ENCODE data around the gene FBL. TPM values are rescaled to one million over a fixed set of nuclear protein-coding genes. Genes with fewer than 3 reads are reported as not detected.
A peak's percentile ranks its signal among the peaks of the same experiment; 100 is the strongest.

Gene FBL
- total RNA-seq, 1 experiment from 2014 or later, result 554 TPM

DNA sequence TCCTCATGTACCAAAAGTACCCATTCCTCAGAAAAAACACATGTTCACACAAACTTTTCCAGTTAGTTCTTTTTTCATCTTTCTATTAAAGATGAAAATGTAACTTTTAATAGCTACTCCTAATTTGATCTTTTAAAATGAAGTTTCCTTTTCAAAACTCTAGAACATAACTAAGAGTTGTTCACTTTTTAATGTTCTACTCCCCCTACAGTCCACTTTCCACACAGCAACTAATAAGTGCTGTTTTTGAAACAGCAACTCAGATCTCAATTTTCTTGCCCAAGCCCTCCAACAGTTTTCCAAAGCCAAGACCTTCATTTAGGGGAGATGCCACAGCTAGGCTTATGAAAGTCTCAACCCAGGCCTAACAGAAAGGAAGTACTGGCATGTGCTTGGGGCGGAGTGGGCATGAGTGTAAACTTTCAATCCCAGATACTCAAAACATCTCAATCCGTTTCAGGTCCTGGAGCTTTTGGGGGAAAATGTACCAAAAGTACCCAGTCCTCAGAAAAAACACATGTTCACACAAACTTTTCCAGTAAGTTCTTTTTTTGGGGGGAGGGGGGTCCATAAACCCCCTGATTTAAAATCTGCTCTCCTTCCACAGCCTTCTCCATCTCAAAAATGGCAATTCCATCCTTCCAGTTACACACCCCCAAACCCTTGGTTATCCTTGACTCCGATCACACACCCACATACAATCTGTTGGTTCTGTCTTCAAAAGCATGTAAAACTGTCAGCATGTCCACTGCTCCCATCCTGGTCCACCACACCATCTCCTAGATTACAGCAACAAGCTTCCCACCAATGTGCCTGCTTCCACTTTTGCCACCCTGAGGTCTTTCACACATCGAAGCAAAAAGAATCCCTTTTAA, 2.0 kb downstream of the FBL start (continued):
- TF ChIP-seq, protein P1, sequence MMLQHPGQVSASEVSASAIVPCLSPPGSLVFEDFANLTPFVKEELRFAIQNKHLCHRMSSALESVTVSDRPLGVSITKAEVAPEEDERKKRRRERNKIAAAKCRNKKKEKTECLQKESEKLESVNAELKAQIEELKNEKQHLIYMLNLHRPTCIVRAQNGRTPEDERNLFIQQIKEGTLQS (IDR thresholded peaks at IDR 0.05), result no peak
- TF ChIP-seq YY1 (IDR thresholded peaks at IDR 0.05; ENCODE audit: extremely low read depth, insufficient replicate concordance, low read depth, low read length) (no peak), CBX3 (IDR thresholded peaks at IDR 0.05; ENCODE audit: low read depth) (no peak), TCF7L2 (IDR thresholded peaks at IDR 0.05; ENCODE audit: borderline replicate concordance, extremely low read depth, insufficient read depth, insufficient read length) (no peak), SP1 (IDR thresholded peaks at IDR 0.05; ENCODE audit: low read depth) (no peak), RAD21 (IDR thresholded peaks at IDR 0.05; ENCODE audit: low read depth) (peak; percentile 48)

DNA sequence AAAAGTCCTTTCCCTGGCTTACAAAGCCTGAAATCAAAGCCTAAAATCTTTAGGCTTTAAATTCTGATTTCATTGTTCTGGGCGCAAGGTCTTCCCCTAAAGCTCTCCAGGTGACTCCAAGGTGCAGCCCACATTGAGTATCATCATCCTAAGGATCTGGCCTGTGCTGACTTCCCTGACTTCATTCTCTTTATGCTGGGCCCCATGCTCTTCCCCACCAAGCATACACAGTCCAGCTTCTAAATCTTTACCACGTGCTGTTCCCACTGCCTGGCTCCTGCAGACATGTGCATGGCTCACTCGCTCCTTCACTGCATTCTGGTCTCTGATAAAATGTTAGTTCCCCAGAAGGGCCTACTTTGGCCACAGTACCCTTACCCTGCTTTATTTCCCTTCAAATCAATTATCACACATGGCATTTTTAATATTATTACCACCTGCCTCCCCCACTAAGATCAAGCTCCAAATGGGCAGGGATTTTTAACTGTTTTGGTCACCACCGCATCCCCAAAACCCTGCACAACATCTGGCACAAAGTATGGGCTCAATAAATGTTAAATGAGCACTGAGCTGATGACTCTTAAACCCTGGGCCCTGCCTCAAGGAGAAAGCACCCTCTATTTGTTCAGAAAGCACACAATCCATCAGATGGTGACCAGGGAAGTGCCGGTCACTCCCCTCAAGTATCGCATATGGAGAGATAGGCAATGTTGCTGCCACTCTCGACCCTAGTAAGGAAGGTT, 3.3 kb downstream of the FBL start:
- DNase-seq (ENCODE audit: low read depth, low spot score) (no peak), ATAC-seq (no peak)
- Histone ChIP-seq H3K79me2 (ENCODE audit: insufficient read depth, low read length) (peaks cover 84% of the 10 kb centered on the region), H3K9me2 (ENCODE audit: insufficient read depth) (no peaks in the 10 kb centered on the region), H3K9me3 (ENCODE audit: control insufficient read depth in 1 of 2, insufficient read depth in 1 of 2, low read depth in 1 of 2, low read length in 2 of 2) (no peaks in the 10 kb centered on the region), H3K27me3 (ENCODE audit: insufficient read depth, low read length) (no peaks in the 10 kb centered on the region), H3K4me3 (replicated peaks in 1 of 2; ENCODE audit: low read depth in 1 of 2, low read length in 2 of 2) (no peak overlapping the region), H3K27ac (ENCODE audit: low read depth, low read length) (peak overlapping the region; percentile 24), H3K4me2 (ENCODE audit: low read length) (peak overlapping the region; percentile 24; the same call in 1 of the 2 replicates), H3K4me1 (ENCODE audit: control insufficient read depth in 1 of 2, insufficient read depth in 2 of 2, low read length in 2 of 2) (peaks cover 28 to 39% of the 10 kb centered on the region in 2 experiments), H2AFZ (ENCODE audit: low read depth, low read length, poor library complexity, severe bottlenecking) (no peak overlapping the region), H4K20me1 (ENCODE audit: insufficient read depth) (peaks cover 24% of the 10 kb centered on the region; the same call in 1 of the 2 replicates), H3K9ac (ENCODE audit: low read length) (peak overlapping the region; percentile 30), H3K36me3 (ENCODE audit: control insufficient read depth in 1 of 2, insufficient read depth in 2 of 2, low read length in 2 of 2) (peaks cover 20 to 26% of the 10 kb centered on the region in 2 experiments)
- BruUV-seq (replicated peaks), result no TSS peak
- RAD21 ChIA-PET (ENCODE audit: low non-redundant PET in 1 of 2, low total read pairs in 2 of 2, uncharacterized antibody in 2 of 2, unreplicated experiment in 2 of 2), result no interaction called here
- CTCF ChIA-PET, result interaction anchor here (0.9 to 2.2 kb wide), 4 partner anchors 11 to 170 kb away, joined by 3 to 15 read pairs (median 4); no protein-coding TSS in a partner anchor
- intact Hi-C loops (cut with micrococcal nuclease), result loop anchor here (5.0 kb wide), 1 partner anchor 291 kb away; no protein-coding TSS in a partner anchor
- TF ChIP-seq CEBPB (IDR thresholded peaks at IDR 0.05; ENCODE audit: low read depth) (no peak), YY1 (IDR thresholded peaks at IDR 0.05; ENCODE audit: extremely low read depth, insufficient replicate concordance, low read depth, low read length) (no peak), EZH2phosphoT487 (IDR thresholded peaks at IDR 0.05; ENCODE audit: borderline replicate concordance) (no peak)
- POLR2A ChIA-PET, result no interaction called here

All from HCT116 (cell line).